H9 (cell line): ENCODE measurements around the gene KLF13. TPM values are rescaled to one million over a fixed set of nuclear protein-coding genes. Genes with fewer than 3 reads are reported as not detected.
A peak's percentile ranks its signal among the peaks of the same experiment; 100 is the strongest.

Experiments
- DNase-seq: peaks from one replicate; pipeline ENCODE4 v3.0.0-alpha.2; 2017
- H2AFZ ChIP-seq: one replicate; pipeline ENCODE4 v1.6.1; 2013; ENCODE audit warnings: mild to moderate bottlenecking, low read length, control low read depth, moderate library complexity
- H2AK5ac ChIP-seq: 2 replicates; pipeline ENCODE4 v1.6.1; 2013; ENCODE audit warnings: low read length, control low read depth, mixed read lengths; ENCODE audit not compliant: insufficient read length
- H2BK120ac ChIP-seq: one replicate; pipeline ENCODE4 v1.6.1; 2013; ENCODE audit warnings: low read depth, mild to moderate bottlenecking, low read length, control low read depth, inconsistent platforms; ENCODE audit not compliant: poor library complexity, severe bottlenecking
- H2BK12ac ChIP-seq: 2 replicates; pipeline ENCODE4 v1.6.1; 2013; ENCODE audit warnings: low read length, control low read depth, mixed read lengths, low read depth; ENCODE audit not compliant: insufficient read length
- H2BK15ac ChIP-seq: 2 replicates; pipeline ENCODE4 v1.6.1; 2013; ENCODE audit warnings: low read depth, low read length, control low read depth
- H2BK20ac ChIP-seq: one replicate; pipeline ENCODE4 v1.6.1; 2013; ENCODE audit warnings: low read depth, mild to moderate bottlenecking, low read length, control low read depth, inconsistent platforms; ENCODE audit not compliant: poor library complexity, severe bottlenecking
- H2BK5ac ChIP-seq: 2 replicates; pipeline ENCODE4 v1.6.1; 2013; ENCODE audit warnings: low read length, control low read depth, mixed read lengths; ENCODE audit not compliant: insufficient read length
- H3K14ac ChIP-seq: 2 replicates; pipeline ENCODE4 v1.6.1; 2013; ENCODE audit warnings: low read length, control low read depth; ENCODE audit not compliant: insufficient read depth
- H3K18ac ChIP-seq: 2 replicates; pipeline ENCODE4 v1.6.1; 2013; ENCODE audit warnings: low read depth, mild to moderate bottlenecking, mixed read lengths, low read length, control low read depth; ENCODE audit not compliant: insufficient read length
- H3K23ac ChIP-seq: 2 replicates; pipeline ENCODE4 v1.6.1; 2013; ENCODE audit warnings: low read length, control low read depth, mixed read lengths, low read depth; ENCODE audit not compliant: insufficient read length
- H3K23me2 ChIP-seq: 2 replicates; pipeline ENCODE4 v1.6.1; 2013; ENCODE audit warnings: low read depth, mild to moderate bottlenecking, mixed read lengths, low read length, control low read depth; ENCODE audit not compliant: insufficient read length, poor library complexity, severe bottlenecking
- H3K27ac ChIP-seq: 2 replicates; pipeline ENCODE4 v1.5.1; 2013; ENCODE audit warnings: low read length, control low read depth, mixed read lengths, low read depth; ENCODE audit not compliant: insufficient read length
- H3K27me3 ChIP-seq: 2 replicates; pipeline ENCODE4 v1.6.1; 2013; ENCODE audit warnings: low read length, control low read depth, inconsistent platforms; ENCODE audit not compliant: insufficient read depth
- H3K4ac ChIP-seq: 2 replicates; pipeline ENCODE4 v1.6.1; 2013; ENCODE audit warnings: low read depth, mild to moderate bottlenecking, control low read depth, inconsistent platforms, low read length, moderate library complexity
- H3K4me1 ChIP-seq: 2 replicates; pipeline ENCODE4 v1.6.1; 2013; ENCODE audit warnings: low read length, control low read depth, inconsistent platforms; ENCODE audit not compliant: insufficient read depth
- H3K4me2 ChIP-seq: 2 replicates; pipeline ENCODE4 v1.6.1; 2013; ENCODE audit warnings: low read length, control low read depth, mixed read lengths; ENCODE audit not compliant: insufficient read length, insufficient read depth
- H3K56ac ChIP-seq: 2 replicates; pipeline ENCODE4 v1.6.1; 2013; ENCODE audit warnings: low read depth, mild to moderate bottlenecking, mixed read lengths, low read length, control low read depth; ENCODE audit not compliant: insufficient read length
- H3K79me1 ChIP-seq: 2 replicates; pipeline ENCODE4 v1.6.1; 2013; ENCODE audit warnings: low read depth, mild to moderate bottlenecking, moderate library complexity, low read length, control low read depth, inconsistent platforms; ENCODE audit not compliant: insufficient read depth, poor library complexity, severe bottlenecking
- H3K79me2 ChIP-seq: 2 replicates; pipeline ENCODE4 v1.6.1; 2013; ENCODE audit warnings: low read length, control low read depth, inconsistent platforms; ENCODE audit not compliant: insufficient read depth
- H3K9ac ChIP-seq: 2 replicates; pipeline ENCODE4 v1.6.1; 2013; ENCODE audit warnings: low read length, control low read depth, mixed read lengths; ENCODE audit not compliant: insufficient read length; ENCODE audit errors: extremely low read depth
- H3K9me3 ChIP-seq: one replicate; pipeline ENCODE4 v1.6.1; 2013; ENCODE audit warnings: low read depth, low read length, inconsistent platforms; ENCODE audit not compliant: control insufficient read depth
- H3T11ph ChIP-seq: one replicate; pipeline ENCODE4 v1.6.1; 2013; ENCODE audit warnings: mild to moderate bottlenecking, low read length, control low read depth, inconsistent platforms
- H4K20me1 ChIP-seq: one replicate; pipeline ENCODE4 v1.6.1; 2013; ENCODE audit not compliant: control insufficient read depth, insufficient read length, insufficient read depth
- H4K5ac ChIP-seq: 2 replicates; pipeline ENCODE4 v1.6.1; 2013; ENCODE audit warnings: low read depth, mild to moderate bottlenecking, mixed read lengths, low read length, control low read depth; ENCODE audit not compliant: insufficient read length
- H4K8ac ChIP-seq: replicated peaks from 2 replicates; pipeline ENCODE4 v1.6.1; 2013; ENCODE audit warnings: low read length, control low read depth, mixed read lengths, low read depth; ENCODE audit not compliant: insufficient read length
- H4K91ac ChIP-seq: 2 replicates; pipeline ENCODE4 v1.6.1; 2013; ENCODE audit warnings: low read depth, mild to moderate bottlenecking, moderate library complexity, mixed read lengths, low read length, control low read depth; ENCODE audit not compliant: insufficient read length
- H3K27ac Mint-ChIP-seq, 3 experiments: 2 replicates in 2 of 3; 3 replicates in 1 of 3; pipeline ENCODE4 v1.8.0; 2020 to 2021; ENCODE audit warnings: mixed read lengths in 3 of 3, mild to moderate bottlenecking in 1 of 3, moderate library complexity in 1 of 3
- H3K27me3 Mint-ChIP-seq: 2 replicates; pipeline ENCODE4 v1.8.0; 2021; ENCODE audit warnings: low read depth, mild to moderate bottlenecking, moderate library complexity, mixed read lengths
- H3K36me3 Mint-ChIP-seq, 3 experiments: 2 replicates in 2 of 3; 3 replicates in 1 of 3; pipeline ENCODE4 v1.8.0; 2020 to 2021; ENCODE audit warnings: low read depth in 3 of 3, mixed read lengths in 3 of 3; ENCODE audit not compliant: insufficient read depth in 1 of 3
- H3K4me1 Mint-ChIP-seq, 2 experiments: 2 replicates each; pipeline ENCODE4 v1.8.0; 2020; ENCODE audit warnings: mixed read lengths in 2 of 2
- H3K4me3 Mint-ChIP-seq, 2 experiments: 2 replicates in 1 of 2; 3 replicates in 1 of 2; pipeline ENCODE4 v1.8.0; 2020 to 2021; ENCODE audit warnings: mild to moderate bottlenecking in 2 of 2, mixed read lengths in 2 of 2, moderate library complexity in 1 of 2
- H3K9me3 Mint-ChIP-seq, 2 experiments: 2 replicates in 1 of 2; 3 replicates in 1 of 2; pipeline ENCODE4 v1.8.0; 2020; ENCODE audit warnings: mild to moderate bottlenecking in 2 of 2, mixed read lengths in 2 of 2, moderate library complexity in 1 of 2
- CTCF ChIP-seq: fragments of 200-600 bp; sonication (generic); conservative IDR thresholded peaks from 3 replicates; pipeline ENCODE4 v1.8.0; 2021; ENCODE audit warnings: antibody characterized with exemption, mild to moderate bottlenecking
- WGBS: extraction: QIAGEN DNeasy Blood & Tissue Kit; methylation state at CpG from one replicate; pipeline ENCODE4 v1.1.7; 2013; ENCODE audit warnings: missing lambda C conversion rate, low lambda C conversion rate, mixed read lengths; ENCODE audit not compliant: insufficient read length; ENCODE audit errors: extremely low coverage; 5-methylcytosine and 5-hydroxymethylcytosine counted together
- total RNA-seq: library from RNA; stranded (reverse); gene quantifications from 2 replicates; pipeline ENCODE4 v1.2.1, GENCODE V29; 2021

The KLF13 gene
- total RNA-seq, 1 experiment from 2014 or later = 33.4 TPM

GRCh38 chr15:31393444-31394091 is 66.9 kb downstream of the KLF13 start:
- H3K79me2 ChIP-seq = no peaks in the 10 kb centered on the region
- no peak overlapping the region for H3K27ac ChIP-seq
- H4K8ac ChIP-seq = no peak overlapping the region
- no peaks in the 10 kb centered on the region for H4K20me1 ChIP-seq
- no peak overlapping the region for H2AFZ ChIP-seq
- H3K27me3 ChIP-seq = peaks cover 2% of the 10 kb centered on the region; the same call in 1 of the 2 replicates
- no CpG with 5 or more reads among the region's 21 CpGs for WGBS
- no peak overlapping the region for H4K91ac ChIP-seq
- H3K27me3 Mint-ChIP-seq = peaks cover 39% of the 10 kb centered on the region
- H3K23me2 ChIP-seq = peaks cover 18% of the 10 kb centered on the region
- no peak overlapping the region for H2BK15ac ChIP-seq
- H3K27ac Mint-ChIP-seq = no peak overlapping the region
- no peak overlapping the region for H2AK5ac ChIP-seq
- H3K4me1 ChIP-seq = no peaks in the 10 kb centered on the region
- H4K5ac ChIP-seq = no peak overlapping the region
- H3K23ac ChIP-seq = no peak overlapping the region
- no peak for DNase-seq
- no peak overlapping the region for H3K18ac ChIP-seq
- TF ChIP-seq CTCF = no peak
- H2BK20ac ChIP-seq = no peak overlapping the region
- no peak overlapping the region for H2BK5ac ChIP-seq
- no peak overlapping the region for H3K9ac ChIP-seq
- no peak overlapping the region for H3K56ac ChIP-seq
- H3K9me3 Mint-ChIP-seq = peaks cover 6 to 19% of the 10 kb centered on the region in 2 experiments; a peak in 4 of 5 replicates
- H3K4me3 Mint-ChIP-seq = peak overlapping the region; percentile 73 to 91
- H3K14ac ChIP-seq = no peak overlapping the region
- no peak overlapping the region for H2BK120ac ChIP-seq
- no peak overlapping the region for H3K4ac ChIP-seq
- H3K79me1 ChIP-seq = no peaks in the 10 kb centered on the region
- H3K4me2 ChIP-seq = peak overlapping the region; percentile 90
- H3T11ph ChIP-seq = no peak overlapping the region
- peaks cover 0 to 12% (median 7%) of the 10 kb centered on the region in 3 experiments; a peak in 4 of 7 replicates for H3K36me3 Mint-ChIP-seq
- H3K4me1 Mint-ChIP-seq = peaks cover 24 to 25% of the 10 kb centered on the region in 2 experiments
- no peaks in the 10 kb centered on the region for H3K9me3 ChIP-seq
- H2BK12ac ChIP-seq = no peak overlapping the region
